Glutamatergic neuron (in vitro differentiated cells): ENCODE data around the gene TSPAN18. TPM values are rescaled to one million over a fixed set of nuclear protein-coding genes. Genes with fewer than 3 reads are reported as not detected.

Source experiments
- DNase-seq: peaks from one replicate; pipeline ENCODE4 v3.0.0; 2022
- H3K27ac Mint-ChIP-seq: one replicate; pipeline ENCODE4 v1.8.0; 2020; ENCODE audit warnings: mild to moderate bottlenecking, mixed read lengths, inconsistent platforms; ENCODE audit not compliant: unreplicated experiment
- H3K27me3 Mint-ChIP-seq: one replicate; pipeline ENCODE4 v1.8.0; 2020; ENCODE audit warnings: mild to moderate bottlenecking, moderate library complexity, mixed read lengths, inconsistent platforms; ENCODE audit not compliant: unreplicated experiment
- H3K36me3 Mint-ChIP-seq: one replicate; pipeline ENCODE4 v1.8.0; 2020; ENCODE audit warnings: mild to moderate bottlenecking, mixed read lengths, inconsistent platforms; ENCODE audit not compliant: unreplicated experiment
- H3K4me1 Mint-ChIP-seq: one replicate; pipeline ENCODE4 v1.8.0; 2020; ENCODE audit warnings: mild to moderate bottlenecking, low read depth, mixed read lengths, inconsistent platforms; ENCODE audit not compliant: unreplicated experiment
- H3K4me3 Mint-ChIP-seq: one replicate; pipeline ENCODE4 v1.8.0; 2020; ENCODE audit warnings: mild to moderate bottlenecking, mixed read lengths, inconsistent platforms; ENCODE audit not compliant: unreplicated experiment
- H3K9me3 Mint-ChIP-seq: one replicate; pipeline ENCODE4 v1.8.0; 2020; ENCODE audit warnings: mild to moderate bottlenecking, moderate library complexity, mixed read lengths, inconsistent platforms; ENCODE audit not compliant: unreplicated experiment
- total RNA-seq: library from RNA; stranded (reverse); fragmentation: NEBNext Ultra II Directional; extraction: Animal tissue kit (Norgen Biotek cat#: 25700); gene quantifications from one replicate; pipeline ENCODE4 v1.2.1, GENCODE V29; 2021; ENCODE audit not compliant: unreplicated experiment
- TF ChIP-seq, protein P1 (sequence below): fragments of 200-600 bp; sonication (generic); IDR thresholded peaks from one replicate; pipeline ENCODE4 v1.5.0; 2021; ENCODE audit not compliant: partially characterized antibody, unreplicated experiment

Gene TSPAN18
- total RNA-seq, 1 donor from 2014 or later, result 80.4 TPM

DNA sequence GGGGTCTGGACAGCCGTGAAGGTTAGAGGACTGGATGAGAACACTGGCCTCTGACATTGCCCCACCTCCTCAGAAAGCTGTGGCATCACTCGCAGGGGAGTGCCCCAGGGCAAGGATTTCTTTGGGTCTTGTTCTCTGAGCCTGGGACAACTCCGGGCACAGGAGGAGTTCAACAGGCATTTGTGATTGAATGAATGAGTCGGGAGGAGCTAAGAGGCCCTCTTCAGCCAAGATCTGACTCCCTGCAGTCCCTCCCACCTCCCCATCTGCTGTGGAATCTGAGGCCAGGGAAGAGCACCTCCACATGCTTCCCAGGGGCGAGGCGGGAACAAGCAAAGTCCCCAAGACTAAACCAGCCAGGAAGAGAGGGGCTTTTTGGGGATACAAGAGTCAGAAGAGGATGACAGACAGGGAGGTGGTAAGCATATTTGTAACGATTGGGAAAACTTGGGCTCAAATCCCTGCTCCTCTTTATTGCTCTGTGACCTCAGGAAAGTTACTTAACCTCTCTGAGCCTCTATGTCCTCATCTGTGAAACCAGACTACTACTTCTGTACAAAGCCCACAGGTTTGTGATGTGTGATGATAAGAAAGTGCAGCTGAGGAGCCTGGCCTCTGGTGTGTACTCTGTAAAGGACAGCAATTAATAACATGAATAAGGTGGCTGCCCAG is 217.6 kb downstream of the TSPAN18 start:
- H3K4me3 Mint-ChIP-seq, result peak overlapping the region; percentile 81
- H3K4me1 Mint-ChIP-seq, result peaks cover 86% of the 10 kb centered on the region
- no peak for DNase-seq
- peaks cover 20% of the 10 kb centered on the region for H3K9me3 Mint-ChIP-seq
- H3K27ac Mint-ChIP-seq, result peak overlapping the region; percentile 97
- TF ChIP-seq, protein P1, sequence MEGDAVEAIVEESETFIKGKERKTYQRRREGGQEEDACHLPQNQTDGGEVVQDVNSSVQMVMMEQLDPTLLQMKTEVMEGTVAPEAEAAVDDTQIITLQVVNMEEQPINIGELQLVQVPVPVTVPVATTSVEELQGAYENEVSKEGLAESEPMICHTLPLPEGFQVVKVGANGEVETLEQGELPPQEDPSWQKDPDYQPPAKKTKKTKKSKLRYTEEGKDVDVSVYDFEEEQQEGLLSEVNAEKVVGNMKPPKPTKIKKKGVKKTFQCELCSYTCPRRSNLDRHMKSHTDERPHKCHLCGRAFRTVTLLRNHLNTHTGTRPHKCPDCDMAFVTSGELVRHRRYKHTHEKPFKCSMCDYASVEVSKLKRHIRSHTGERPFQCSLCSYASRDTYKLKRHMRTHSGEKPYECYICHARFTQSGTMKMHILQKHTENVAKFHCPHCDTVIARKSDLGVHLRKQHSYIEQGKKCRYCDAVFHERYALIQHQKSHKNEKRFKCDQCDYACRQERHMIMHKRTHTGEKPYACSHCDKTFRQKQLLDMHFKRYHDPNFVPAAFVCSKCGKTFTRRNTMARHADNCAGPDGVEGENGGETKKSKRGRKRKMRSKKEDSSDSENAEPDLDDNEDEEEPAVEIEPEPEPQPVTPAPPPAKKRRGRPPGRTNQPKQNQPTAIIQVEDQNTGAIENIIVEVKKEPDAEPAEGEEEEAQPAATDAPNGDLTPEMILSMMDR, result no peak
- peaks cover 4% of the 10 kb centered on the region for H3K36me3 Mint-ChIP-seq
- peaks cover 29% of the 10 kb centered on the region for H3K27me3 Mint-ChIP-seq

DNA sequence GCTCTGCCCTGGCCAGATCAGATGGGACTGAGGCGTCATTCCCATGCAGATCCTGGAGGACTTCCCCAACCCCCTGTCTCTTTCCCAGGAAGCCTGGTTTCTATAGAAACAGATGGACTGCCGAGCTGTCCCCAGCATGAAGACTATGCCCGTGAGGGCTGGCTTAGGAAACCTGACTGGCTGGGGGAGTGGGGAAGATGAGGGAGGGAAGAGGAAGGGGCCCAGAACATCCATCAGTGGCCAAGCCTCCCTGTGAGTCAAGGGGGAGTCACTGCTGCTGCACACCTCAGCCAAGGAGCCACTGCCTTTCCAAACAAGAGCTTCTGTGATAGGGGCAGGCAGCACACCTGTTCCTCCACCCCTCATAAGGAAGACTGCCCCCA is 218.1 kb downstream of the TSPAN18 start:
- peaks cover 20% of the 10 kb centered on the region for H3K9me3 Mint-ChIP-seq
- peak overlapping the region; percentile 81 for H3K4me3 Mint-ChIP-seq
- H3K27me3 Mint-ChIP-seq, result peaks cover 26% of the 10 kb centered on the region
- no peak for DNase-seq
- peak overlapping the region; percentile 97 for H3K27ac Mint-ChIP-seq
- peaks cover 4% of the 10 kb centered on the region for H3K36me3 Mint-ChIP-seq
- H3K4me1 Mint-ChIP-seq, result peaks cover 82% of the 10 kb centered on the region
- TF ChIP-seq, protein P1, result no peak

DNA sequence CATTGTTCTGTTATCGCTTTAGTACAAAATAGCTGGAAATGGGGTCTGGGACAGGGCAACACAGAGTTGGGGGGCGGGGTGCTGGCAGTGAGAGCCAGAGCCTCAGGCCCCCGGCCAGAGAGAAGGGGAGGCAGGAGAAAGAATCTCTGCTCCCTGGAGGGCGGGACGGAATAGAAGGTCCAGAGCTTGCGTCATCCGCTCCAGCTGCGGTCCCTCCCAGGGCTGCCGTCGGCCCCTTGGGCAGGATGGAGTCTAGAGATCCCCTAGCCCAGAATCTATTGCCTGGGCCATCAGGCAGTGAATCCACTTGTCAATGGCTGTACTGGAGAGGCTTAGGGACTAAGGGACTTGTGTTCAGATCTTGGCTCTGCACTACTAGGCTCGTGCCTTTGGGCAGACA is 218.9 kb downstream of the TSPAN18 start:
- peaks cover 4% of the 10 kb centered on the region for H3K36me3 Mint-ChIP-seq
- H3K4me1 Mint-ChIP-seq, result peaks cover 73% of the 10 kb centered on the region
- peaks cover 22% of the 10 kb centered on the region for H3K27me3 Mint-ChIP-seq

DNA sequence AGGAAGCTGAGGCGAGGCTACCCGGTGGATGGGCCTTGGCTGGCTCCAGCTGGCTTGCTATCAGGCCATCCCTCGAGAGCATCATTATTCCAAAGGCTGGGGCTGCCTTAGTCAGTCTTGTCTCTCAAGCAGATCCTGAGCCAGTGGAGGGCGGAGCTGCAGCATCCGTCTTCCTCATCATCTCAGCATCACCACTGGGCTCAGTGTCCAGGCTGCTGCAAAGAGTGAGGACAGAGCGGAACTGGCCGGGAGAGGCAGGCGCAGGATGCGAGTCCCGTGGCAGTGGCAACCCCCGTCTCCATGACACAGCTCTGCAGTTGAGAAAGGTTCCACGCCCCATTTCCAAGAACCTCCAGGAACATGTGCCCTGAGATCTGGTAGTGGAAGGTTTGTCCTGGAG is 219.5 kb downstream of the TSPAN18 start:
- H3K9me3 Mint-ChIP-seq, result peaks cover 22% of the 10 kb centered on the region
- H3K27me3 Mint-ChIP-seq, result peaks cover 22% of the 10 kb centered on the region
- DNase-seq, result peak; percentile 77

More for the DNA sequence above, 218.9 kb downstream of the TSPAN18 start:
- TF ChIP-seq, protein P1, result no peak
- Mint-ChIP-seq H3K9me3 (peaks cover 20% of the 10 kb centered on the region), H3K4me3 (peak overlapping the region; percentile 91), H3K27ac (peak overlapping the region; percentile 97)
- no peak for DNase-seq

DNA sequence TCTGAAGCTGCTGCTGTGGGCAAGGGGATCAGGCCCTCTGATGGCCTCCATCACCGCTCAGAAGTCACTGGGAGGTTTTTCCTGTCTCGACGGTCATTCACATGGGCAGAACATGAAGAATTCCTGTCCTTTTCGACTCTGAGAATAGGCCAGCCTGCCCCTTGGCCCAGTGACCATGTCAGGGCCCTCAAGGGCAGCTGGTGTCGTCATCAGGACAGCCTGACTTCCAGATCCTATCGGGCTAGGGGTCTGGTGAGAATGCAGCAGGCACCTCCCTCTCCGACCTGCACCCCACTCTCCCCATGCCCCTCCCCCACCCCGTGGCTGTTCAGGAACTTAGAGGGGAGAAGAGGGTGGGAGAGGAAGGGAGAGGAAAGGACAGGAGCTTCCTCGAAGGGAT is 220.4 kb downstream of the TSPAN18 start:
- Mint-ChIP-seq H3K27me3 (peaks cover 25% of the 10 kb centered on the region), H3K36me3 (no peaks in the 10 kb centered on the region), H3K4me3 (peak overlapping the region; percentile 91), H3K27ac (peak overlapping the region; percentile 97), H3K4me1 (peaks cover 62% of the 10 kb centered on the region), H3K9me3 (peaks cover 26% of the 10 kb centered on the region)
- TF ChIP-seq, protein P1, result no peak
- DNase-seq, result no peak

More for the DNA sequence above, 219.5 kb downstream of the TSPAN18 start:
- H3K4me3 Mint-ChIP-seq, result peak overlapping the region; percentile 91
- H3K4me1 Mint-ChIP-seq, result peaks cover 69% of the 10 kb centered on the region
- H3K36me3 Mint-ChIP-seq, result no peaks in the 10 kb centered on the region
- TF ChIP-seq, protein P1, result no peak
- peak overlapping the region; percentile 97 for H3K27ac Mint-ChIP-seq
